NCI-H524 treated with DMSO at 0.1 percent for 48 hours (cell line): Measurements from ENCODE around the gene P2RY13.

Experiments used
- DNase-seq: peaks from one replicate; lab custom pipeline; 2025; lab: John Stamatoyannopoulos, UW

P2RY13 gene

DNA sequence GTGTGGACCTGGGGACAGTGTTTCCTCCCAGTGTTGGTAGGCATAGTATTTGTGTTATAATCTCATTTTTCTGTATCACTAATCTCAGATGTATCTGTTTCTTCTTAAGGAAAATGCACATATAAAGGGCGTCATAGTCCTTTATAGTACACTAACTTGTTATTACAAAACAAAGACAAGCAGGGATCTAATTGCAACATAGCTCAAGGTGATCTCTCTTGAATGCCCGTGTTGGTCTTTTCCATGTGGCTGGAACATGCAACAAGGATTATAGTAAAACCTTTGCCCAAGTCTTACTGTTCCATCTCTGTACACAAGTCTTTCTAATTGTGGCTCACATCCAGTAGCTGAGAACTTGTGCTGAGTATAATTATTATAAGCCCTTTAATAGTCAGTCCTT is 9.2 kb downstream of the P2RY13 start:
- DNase-seq = no peak

DNA sequence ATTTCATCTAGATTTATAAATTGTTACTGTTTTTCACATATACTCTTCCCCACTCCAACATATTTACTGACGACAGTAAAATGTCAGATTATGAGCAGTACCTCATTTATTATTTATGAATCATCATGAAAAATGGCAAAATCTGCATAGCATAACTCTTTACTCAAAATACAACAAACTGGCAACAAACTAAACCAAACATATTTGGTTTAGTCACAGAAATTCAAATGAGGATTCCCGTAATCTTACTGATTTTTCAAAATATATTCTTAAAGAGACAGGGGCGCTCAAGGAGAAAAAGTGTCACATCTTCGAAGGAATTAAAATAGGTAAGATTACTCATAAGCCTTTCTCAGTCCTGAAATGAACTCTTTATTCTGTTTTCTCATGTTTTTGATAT is 9.7 kb downstream of the P2RY13 start:
- DNase-seq = no peak

DNA sequence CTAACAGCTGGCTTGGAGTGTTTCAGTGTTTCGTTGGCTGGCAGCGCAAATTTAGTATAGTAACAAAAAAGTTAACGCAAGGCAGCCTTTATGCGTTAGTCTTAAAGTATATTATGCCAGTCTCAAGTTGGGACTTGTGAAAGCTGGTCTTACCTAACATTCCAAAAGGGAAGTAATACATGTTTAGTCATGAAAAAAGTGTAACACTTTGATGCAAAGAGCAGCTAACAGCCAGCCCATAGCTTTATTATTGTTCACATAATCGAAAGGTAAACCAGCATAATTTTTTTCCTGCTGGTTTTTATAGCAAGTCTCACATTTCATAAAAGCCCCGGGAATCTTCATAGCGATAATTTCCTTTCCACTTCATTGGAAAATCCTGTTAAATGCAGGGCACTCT is 10.4 kb downstream of the P2RY13 start:
- DNase-seq = no peak

DNA sequence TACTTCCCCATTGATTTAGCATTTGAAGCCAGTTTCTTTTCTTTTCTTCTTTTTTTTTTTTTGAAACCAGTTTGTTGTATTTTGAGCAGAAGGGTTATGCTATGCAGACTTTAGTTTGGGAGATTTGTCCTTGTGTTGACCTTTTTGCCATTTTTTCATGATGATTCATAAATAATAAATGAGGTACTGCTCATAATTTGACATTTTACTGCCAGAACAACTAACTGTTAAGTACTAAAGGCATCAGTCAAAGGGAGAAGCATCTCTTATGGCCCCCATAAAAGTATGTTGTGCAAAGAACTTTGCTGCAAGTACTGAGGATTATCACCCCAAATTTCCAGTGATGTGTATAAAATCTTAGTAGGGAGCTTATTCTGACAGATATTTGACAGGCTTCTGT is 11.0 kb downstream of the P2RY13 start:
- no peak for DNase-seq

DNA sequence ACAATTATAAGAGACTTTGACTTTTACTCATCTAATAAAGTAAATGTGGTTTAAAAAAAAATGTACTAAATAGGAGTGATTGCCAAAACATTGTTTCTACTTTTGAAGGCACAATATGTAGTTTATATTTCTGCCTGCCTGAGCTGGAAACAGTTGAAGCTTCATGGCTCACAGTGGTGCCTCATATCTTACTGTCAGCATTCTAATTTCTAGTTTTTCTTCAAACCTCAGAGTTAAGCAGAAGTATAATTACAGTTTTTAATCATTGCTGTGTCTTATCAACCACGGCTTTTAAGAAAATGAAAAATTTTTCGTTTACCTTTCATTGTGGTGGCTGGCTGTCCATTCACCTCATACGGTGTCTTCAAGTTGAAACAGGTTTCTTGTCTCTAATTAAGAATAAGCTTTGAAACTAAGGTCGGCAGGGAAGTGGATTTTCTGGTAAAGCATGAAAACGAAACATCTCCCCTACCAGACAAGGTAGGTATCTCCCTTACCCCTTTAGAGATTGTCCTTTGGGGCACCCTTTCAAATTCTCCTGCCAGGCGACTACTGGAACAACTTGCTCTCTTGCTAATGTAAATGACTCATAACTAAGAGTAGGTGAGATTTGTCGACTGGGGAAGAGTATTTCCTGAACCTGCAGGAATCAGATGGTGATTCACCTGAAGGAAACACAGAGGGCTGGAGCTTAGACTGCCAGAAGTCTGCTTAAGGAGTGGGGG is 12.9 kb downstream of the P2RY13 start, which contains the start of gene GPR87:
GPR87 (minus strand) TSS at position 554 of the 725 bp plus-strand sequence. CDS start 16,720 bp downstream, outside the sequence.
- DNase-seq = no peak

DNA sequence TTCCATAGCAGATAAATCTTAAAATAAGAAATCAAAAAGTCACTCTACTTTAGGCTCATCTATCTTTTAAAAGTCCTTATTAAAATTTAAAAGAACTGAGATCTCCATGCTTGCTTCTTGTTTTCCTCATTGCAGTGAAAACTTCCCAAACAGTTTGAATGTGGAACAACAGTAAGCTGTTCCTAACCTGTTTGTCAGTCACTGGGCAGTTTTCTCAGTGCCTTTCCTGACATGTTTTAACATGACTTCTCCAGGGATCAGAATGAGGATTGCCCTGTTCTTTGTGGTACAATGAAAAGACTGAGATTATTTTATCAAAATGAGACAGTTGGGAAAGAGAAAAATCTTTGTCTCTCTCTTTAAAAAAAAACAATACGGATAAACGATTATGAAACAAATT is 13.5 kb downstream of the P2RY13 start:
- no peak for DNase-seq

DNA sequence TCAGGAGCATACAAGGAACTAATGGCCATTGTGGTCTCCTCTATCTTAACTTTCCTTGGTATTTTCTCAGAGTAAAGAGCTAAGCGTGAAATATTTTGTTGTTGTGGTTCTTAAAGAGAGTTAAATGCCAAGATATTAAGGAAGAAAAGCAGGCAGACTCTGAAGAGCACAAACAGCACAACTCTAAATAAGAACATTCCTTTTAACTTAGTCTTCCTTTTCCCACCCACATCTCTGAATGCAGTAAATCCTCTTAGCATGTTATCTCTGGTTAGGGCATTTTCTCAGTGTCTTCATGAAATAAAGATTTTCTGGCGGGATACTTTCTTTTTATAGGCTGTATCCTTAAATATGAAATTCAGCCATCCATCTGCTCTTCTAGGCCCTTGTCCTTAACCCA is 14.2 kb downstream of the P2RY13 start:
- no peak for DNase-seq

DNA sequence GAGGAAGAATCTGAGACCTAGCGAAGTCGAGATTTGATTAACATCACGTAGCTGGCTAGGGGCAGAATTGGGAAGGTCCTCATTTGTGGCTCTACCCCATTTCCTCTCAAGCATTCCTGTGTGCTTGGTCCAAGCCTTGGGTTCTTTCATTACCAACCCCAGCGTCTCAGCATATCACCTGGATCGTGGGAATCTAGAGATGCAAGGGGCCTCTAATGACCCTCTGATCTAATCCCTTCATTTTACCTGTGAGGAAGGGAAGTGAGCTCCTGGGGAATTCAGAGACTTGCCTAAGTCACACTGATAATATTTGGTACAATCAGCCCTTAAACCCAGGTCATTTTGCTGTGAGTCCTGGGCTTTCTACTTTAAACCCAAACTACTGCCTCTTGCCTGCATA is 14.8 kb downstream of the P2RY13 start:
- no peak for DNase-seq

DNA sequence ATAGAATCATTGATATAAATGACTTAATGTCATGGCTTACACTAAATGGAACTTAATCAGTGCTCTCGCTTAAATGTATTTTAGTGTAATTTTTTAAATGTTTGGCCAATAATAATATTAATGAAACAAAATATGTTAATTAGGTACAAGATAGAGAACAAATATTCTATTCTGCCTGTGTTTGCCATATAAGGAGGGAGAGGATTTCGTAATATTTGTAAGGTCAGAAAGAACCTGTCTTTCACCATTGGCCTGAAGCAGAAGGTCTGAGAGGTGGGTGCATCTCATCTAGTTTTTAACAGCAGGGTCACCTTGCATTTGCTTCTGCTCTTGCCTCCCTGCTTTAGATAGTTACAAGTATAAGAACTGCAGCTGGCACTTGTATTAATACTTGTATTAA is 15.2 kb downstream of the P2RY13 start:
- no peak for DNase-seq

DNA sequence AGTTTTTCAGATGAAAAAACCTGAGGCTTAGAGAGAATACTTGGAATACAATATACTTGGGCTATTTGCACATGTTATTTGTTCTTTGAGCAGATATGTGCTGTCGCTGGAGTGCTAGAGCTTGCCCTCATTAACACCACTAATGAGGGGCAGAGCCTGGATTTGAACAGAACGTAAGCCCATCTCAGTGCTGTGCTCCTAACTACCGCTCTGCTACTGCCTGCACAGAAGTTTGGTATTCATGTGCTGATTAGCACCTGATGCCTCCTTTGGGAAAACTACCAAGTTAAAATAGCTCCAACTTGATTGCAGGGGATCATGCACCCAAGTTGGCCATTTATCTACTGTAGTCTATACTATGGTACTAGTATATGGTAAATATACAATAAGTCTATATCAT is 16.4 kb downstream of the P2RY13 start:
- no peak for DNase-seq

DNA sequence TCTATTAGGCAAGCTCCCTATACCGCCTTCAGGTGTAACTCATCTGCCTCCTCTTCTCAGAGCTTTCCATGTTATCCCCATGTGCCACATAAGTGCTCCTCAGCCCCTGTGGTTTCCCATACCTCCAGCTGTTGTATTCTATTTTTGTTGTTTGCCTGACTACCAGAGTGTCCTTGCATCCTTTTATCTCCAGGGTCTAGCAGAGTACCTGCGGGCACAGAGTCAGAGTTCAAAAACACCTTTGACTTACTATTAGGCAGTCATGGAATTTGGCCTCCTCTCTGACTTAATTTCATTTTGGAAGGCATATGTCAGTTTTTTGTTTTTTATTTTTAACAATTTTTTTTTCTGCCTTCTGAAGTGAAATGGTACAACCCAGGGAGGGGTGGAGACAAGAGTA is 19.8 kb downstream of the P2RY13 start:
- DNase-seq = no peak

DNA sequence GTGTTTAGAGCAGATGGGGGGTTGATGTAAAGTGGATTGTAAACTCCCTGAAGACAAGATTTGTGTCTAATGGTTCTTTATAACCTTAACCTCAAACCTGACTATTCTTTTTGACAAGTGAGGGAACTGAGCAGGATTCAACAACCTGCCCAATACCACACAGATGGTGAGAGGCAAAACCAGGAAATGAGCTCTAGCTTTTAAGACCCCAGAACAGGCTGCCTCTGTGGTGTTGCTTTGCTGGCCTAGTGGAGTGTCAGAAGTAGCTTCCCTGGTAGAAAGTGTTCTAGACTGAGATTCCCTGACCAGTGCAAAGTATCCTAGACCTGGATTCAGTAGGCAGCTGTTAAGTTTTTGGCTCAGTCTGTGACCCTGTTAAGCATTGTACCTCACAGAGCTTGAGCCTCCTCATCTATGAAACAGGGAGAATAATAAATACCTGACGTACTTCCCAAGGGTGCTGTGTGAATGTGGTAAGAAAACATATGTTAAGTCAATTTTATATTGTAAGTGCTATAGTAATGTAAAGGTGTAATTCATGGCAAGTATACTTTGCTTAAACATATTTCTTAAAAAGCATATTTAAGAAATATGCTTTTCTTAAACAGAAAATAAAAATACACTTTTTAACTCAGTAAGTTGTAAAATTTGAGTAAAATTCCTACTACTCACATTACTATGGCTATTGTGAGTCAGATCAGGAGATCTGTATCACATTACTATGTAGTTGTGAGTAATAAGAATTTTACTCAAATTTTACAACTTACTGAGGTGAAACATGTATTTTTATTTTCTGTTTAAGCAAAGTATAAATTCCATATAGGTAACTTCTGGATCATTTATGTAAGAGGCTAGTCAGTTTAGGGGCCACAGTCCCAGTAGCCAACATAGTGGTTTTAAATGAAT is 21.5 kb downstream of the P2RY13 start:
- DNase-seq = no peak

DNA sequence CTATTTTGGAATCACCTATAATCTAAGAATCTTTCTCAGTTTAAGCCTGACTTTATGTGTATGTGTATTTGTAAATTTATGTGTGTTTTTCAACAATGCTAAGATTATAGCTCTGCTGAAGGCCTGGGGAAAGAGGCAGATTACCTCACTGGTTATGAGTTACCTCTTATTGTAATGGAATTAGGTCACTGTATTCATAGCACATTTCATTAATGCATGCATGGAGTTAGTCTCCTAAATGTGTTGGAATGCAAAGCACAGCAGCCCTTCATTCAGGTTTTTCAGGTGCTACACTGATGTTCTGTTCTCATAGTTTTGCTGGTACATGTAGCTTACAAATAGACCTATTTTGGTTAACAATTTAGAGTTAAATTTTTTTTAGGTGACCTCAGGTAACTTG is 22.2 kb downstream of the P2RY13 start:
- DNase-seq = no peak

DNA sequence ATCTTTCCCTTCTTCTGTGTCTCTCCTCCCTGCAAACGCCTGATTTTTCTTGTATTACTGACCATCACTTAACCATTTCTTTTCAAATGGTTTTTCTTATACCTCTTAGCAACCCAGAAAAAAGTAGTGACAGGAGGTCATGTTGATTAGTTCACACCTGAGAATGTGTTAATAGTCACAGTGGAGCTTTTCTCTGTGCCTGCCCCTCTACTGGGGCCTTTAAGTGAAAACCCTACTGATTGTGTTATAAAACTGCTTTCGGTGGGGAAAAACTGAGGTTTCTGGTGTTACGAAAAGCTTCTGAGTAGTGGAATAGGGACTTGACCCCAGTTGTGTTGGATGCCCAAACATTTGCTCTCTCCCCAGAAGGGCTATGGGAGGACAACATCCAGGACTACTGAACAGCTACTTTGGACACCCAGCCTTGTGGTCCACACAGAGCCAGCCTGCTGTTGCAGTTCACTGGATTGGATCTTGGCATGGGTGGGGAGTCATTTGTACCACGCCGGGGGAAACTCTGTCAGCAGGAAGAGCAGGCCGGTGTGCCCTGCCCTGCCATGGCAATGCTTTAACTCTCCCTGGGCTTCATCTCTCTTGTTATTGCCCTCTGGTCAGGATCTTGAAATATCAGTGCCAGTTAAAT is 23.1 kb downstream of the P2RY13 start:
- DNase-seq = no peak

DNA sequence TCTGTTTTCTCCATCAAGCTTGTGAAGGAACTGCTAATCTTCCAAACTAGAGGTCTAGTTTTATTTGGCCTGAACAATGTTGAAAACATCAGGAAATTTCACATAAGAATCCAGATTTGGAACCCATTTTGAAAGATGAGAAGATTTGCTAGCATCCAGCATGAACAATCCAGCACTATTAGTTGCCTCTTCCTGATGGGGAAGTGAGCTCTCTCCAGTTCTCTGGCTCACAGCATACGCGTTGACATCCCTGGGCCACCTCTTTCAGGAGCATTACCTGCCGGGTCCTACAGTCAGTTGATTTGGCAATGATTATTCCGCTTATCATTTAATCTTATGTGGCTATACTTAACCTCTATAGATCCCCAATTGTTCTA is 23.6 kb downstream of the P2RY13 start:
- DNase-seq = no peak

DNA sequence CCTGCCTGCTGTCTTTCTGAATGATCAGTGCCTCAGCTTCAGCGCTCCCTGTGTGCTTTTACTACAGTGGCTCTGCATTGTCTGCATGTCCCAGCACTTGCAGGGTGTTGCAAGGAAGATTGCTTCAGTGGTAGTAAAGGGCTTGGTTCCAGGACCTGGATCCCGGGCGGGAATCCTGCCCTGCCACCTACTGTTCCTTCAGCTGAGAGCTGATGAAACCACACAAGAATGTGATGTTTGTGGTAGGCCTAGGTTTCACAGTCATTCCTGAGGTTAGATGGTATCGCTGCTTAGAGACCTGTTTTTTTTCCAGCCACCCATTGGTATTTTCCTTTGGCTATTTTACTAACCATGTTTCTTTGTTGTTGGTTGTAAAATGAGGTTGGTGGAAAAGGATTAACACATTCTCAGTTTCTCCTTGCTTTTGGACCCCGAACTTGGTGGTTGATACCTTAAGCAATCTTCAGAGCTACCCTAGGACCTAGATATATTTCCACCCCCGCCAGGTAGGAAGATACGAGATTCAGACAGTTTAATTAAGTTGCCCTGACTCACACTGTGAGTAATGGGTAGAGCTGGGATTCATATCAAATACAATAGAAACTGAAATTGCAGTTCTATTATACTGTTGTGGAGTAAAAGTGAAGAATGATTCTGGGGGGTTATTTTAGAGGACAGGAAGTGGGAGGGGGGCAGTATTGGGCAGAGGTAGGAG is 24.1 kb downstream of the P2RY13 start:
- DNase-seq = no peak

DNA sequence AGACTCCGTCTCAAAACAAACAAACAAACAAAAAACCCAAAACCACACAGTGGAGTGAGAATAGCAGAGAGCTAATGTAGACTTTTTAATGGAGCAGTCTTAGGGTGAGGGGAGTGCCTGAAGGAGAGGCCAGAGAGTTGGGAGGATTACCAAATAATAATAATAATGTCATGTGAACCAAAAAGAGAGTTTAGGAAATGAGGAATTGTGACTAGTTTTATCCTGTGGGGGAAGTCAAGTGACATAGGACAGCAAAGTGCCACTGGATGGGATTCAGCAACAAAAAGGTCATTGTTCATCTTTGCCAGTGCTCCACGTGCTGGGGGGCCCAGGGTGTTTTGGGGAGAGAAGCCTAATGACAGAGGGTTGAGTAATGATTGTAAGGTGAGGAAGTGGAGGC is 25.6 kb downstream of the P2RY13 start:
- no peak for DNase-seq

DNA sequence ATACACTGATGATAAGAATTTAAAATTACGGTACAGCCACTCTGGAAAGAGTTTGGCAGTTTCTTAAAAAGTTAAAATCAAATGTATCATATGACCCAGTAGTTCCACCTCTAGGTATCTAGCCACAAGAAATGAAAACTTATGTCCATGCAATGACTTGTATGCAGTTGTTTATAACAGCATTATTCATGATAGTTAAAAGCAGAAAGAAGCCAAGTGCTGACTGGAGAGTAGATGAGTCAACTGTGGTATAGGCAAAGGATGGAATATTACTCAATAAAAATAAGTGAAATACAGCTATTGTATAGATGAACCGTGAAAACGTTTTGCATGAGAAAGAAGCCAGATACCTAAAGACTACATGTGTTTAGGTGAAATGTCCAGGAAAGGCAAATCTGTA is 27.6 kb downstream of the P2RY13 start:
- no peak for DNase-seq

DNA sequence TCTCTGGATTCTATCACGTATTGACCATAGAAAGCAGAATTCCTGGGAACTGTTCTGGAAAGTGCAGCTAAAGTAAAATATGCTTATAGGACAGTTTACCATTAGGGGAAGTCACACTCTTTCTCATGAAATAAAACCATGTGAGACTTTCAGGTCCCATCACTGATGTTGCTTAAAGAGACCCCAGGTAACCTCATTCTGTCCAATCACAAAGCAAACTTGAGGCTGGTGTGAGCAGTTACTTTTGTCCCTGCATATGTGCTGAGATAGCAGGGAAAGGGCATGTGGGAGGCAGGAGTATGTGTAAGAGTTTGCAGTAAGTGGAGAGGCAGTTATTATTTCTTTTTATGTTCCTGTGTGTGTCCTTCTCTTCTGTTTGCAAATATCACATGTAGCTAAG is 28.8 kb downstream of the P2RY13 start:
- no peak for DNase-seq

DNA sequence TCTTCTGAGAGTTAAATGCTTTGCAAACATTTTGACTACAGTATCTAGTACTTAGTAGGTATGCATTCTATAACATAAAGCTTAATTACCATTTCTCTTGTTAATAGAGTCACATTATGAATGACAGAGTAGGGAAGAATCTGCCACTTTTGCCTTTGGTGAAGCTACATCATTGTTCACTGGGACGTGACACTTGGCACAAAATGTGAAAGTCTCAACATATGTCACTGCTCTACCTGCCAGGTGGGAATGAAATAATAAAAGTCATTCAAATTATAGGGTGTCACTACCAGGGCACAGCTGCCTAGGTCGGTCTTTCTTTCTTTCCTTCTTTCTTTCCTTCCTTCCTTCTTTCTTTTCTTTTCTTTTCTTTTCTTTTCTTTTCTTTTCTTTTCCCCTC is 30.3 kb downstream of the P2RY13 start:
- DNase-seq = no peak

DNA sequence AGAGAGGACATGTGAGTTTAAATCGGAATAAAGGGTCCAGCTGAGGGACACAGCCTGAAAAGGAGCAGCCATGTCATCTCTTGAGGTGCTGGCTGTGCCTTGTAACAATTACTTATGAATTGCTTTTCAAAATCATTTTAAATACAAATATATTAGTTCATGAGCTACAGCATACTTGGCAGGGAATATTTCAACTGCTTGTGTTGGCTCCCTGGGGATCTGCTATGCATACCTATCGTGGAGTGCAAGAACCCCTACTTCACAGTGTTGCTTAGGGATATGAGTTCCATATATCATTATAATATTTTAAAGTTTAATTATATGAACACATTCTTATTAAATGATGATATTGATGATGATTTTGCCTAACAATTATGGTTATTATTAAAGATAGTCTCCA is 31.9 kb downstream of the P2RY13 start:
- DNase-seq = no peak

DNA sequence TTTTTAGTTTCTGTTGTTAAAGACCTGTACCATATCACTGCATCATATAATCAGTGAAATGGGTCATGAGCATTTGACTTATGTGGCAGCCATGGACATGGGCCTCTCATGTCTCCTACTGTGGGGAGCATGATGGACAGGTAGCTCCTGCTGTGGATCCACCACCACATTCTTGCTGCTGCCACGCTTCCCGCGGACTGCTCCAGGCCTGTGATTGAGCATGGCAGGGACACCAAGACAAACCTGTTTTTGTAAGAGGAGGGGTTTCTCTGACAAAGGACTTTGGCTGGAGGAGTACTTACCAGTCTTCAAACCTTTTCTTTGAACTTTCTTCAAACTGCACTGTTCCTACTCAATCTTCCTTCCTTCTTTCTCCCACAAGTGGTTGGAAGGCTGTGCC is 33.1 kb downstream of the P2RY13 start:
- no peak for DNase-seq
